BE2C (cell line): ENCODE results near the gene CCHCR1.

Source experiments
- DNase-seq: peaks from one replicate; pipeline ENCODE4 v3.0.0-alpha.2; 2020
- H3K27me3 ChIP-seq: fragments of 250-450 bp; sonication (Bioruptor Pico); 2 replicates; pipeline ENCODE4 v1.5.1; 2020; ENCODE audit warnings: mild to moderate bottlenecking
- H3K36me3 ChIP-seq: fragments of 250-450 bp; sonication (Bioruptor Pico); 2 replicates; pipeline ENCODE4 v1.5.1; 2020; ENCODE audit warnings: mild to moderate bottlenecking
- H3K4me1 ChIP-seq: fragments of 250-450 bp; sonication (Bioruptor Pico); 2 replicates; pipeline ENCODE4 v1.5.1; 2020
- H3K4me3 ChIP-seq: 2 replicates; pipeline ENCODE4 v1.5.1; 2011; ENCODE audit warnings: low read depth, low read length
- H3K9me3 ChIP-seq: fragments of 250-450 bp; sonication (Bioruptor Pico); 2 replicates; pipeline ENCODE4 v1.5.1; 2020
- CTCF ChIP-seq: IDR thresholded peaks from 2 replicates; pipeline ENCODE4 v1.5.1; 2012; ENCODE audit warnings: mild to moderate bottlenecking, low read depth, low read length

CCHCR1 gene

GRCh38 chr6:31142361-31142761 is 15.2 kb downstream of the CCHCR1 start:
- Histone ChIP-seq H3K4me3 (no peak overlapping the region), H3K4me1 (no peaks in the 10 kb centered on the region), H3K9me3 (no peaks in the 10 kb centered on the region), H3K36me3 (no peaks in the 10 kb centered on the region), H3K27me3 (no peaks in the 10 kb centered on the region)
- no peak for TF ChIP-seq CTCF
- DNase-seq: no peak

GRCh38 chr6:31140643-31141042 is 17.0 kb downstream of the CCHCR1 start:
- Histone ChIP-seq H3K9me3 (no peaks in the 10 kb centered on the region), H3K4me3 (no peak overlapping the region), H3K4me1 (no peaks in the 10 kb centered on the region), H3K36me3 (no peaks in the 10 kb centered on the region), H3K27me3 (no peaks in the 10 kb centered on the region)
- DNase-seq: no peak
- no peak for TF ChIP-seq CTCF

GRCh38 chr6:31139599-31139998 is 18.0 kb downstream of the CCHCR1 start:
- no peak overlapping the region for H3K4me3 ChIP-seq
- no peaks in the 10 kb centered on the region for H3K27me3 ChIP-seq
- TF ChIP-seq CTCF: no peak

GRCh38 chr6:31138982-31139381 is 18.6 kb downstream of the CCHCR1 start, which contains the start of gene PSORS1C2:
Gene PSORS1C2 (minus strand): TSS chr6:31139066. CDS start chr6:31139026, 40 bp downstream.
- H3K4me1 ChIP-seq: no peaks in the 10 kb centered on the region
- no peaks in the 10 kb centered on the region for H3K9me3 ChIP-seq
- no peak for TF ChIP-seq CTCF
- no peaks in the 10 kb centered on the region for H3K27me3 ChIP-seq
- no peaks in the 10 kb centered on the region for H3K36me3 ChIP-seq
- no peak within 1 kb of the TSS for H3K4me3 ChIP-seq
- DNase-seq: no peak

More at GRCh38 chr6:31139599-31139998, 18.0 kb downstream of the CCHCR1 start:
- DNase-seq: no peak
- H3K4me1 ChIP-seq: no peaks in the 10 kb centered on the region
- no peaks in the 10 kb centered on the region for H3K9me3 ChIP-seq
- H3K36me3 ChIP-seq: no peaks in the 10 kb centered on the region

- no peak for DNase-seq
- H3K27me3 ChIP-seq: no peaks in the 10 kb centered on the region
- no peaks in the 10 kb centered on the region for H3K36me3 ChIP-seq
- TF ChIP-seq CTCF: no peak
- no peaks in the 10 kb centered on the region for H3K9me3 ChIP-seq
- no peak overlapping the region for H3K4me3 ChIP-seq
- H3K4me1 ChIP-seq: no peaks in the 10 kb centered on the region
These were observed 21.9 kb downstream of the CCHCR1 start for GRCh38 chr6:31135710-31136109.

- H3K4me3 ChIP-seq: no peak overlapping the region
- H3K4me1 ChIP-seq: no peaks in the 10 kb centered on the region; the same call in 1 of the 2 replicates
- no peaks in the 10 kb centered on the region for H3K36me3 ChIP-seq
- H3K9me3 ChIP-seq: no peaks in the 10 kb centered on the region
- TF ChIP-seq CTCF: no peak
- no peak for DNase-seq
- H3K27me3 ChIP-seq: 0 out of 2 replicates have a peak, but pooled peaks cover 2% of the 10 kb centered on the region
These were observed 24.8 kb downstream of the CCHCR1 start for GRCh38 chr6:31132806-31133205.
